Lung (tissue), 12 donors: ENCODE results near the gene KRTAP4-4. TPM values are rescaled to one million over a fixed set of nuclear protein-coding genes. Genes with fewer than 3 reads are reported as not detected.
"Not testable (repeated sequence)": the region's sequence is repeated elsewhere in the genome, so short reads cannot be mapped to it uniquely, and the experiment has no call there.

Experiments
- ATAC-seq: fragments of 200-7000 bp; cut with Tn5 transposase; one replicate; pipeline ENCODE4 v1.9.1; 2020; ENCODE audit warnings: moderate number of reproducible peaks; ENCODE audit not compliant: insufficient read depth, low FRiP score
- DNase-seq, 3 donors: peaks; one replicate each; pipeline ENCODE4 v3.0.0-alpha.2; 2013 to 2017
- H3K27ac ChIP-seq, 2 donors: one replicate each; pipeline ENCODE4 v1.5.1; 2013; ENCODE audit warnings: mild to moderate bottlenecking in 2 of 2, moderate library complexity in 2 of 2, control low read depth in 1 of 2, inconsistent platforms in 1 of 2, low read depth in 1 of 2, low read length in 1 of 2
- H3K27me3 ChIP-seq, 3 donors: one replicate each; pipeline ENCODE4 v1.5.1; 2013; ENCODE audit warnings: low read length in 2 of 3; ENCODE audit not compliant: control insufficient read depth in 3 of 3, insufficient read depth in 3 of 3
- H3K36me3 ChIP-seq, 4 donors: one replicate each; pipeline ENCODE4 v1.5.1; 2013; ENCODE audit warnings: low read length in 4 of 4, mild to moderate bottlenecking in 1 of 4, moderate library complexity in 1 of 4; ENCODE audit not compliant: control insufficient read depth in 4 of 4, insufficient read depth in 4 of 4
- H3K4me1 ChIP-seq, 5 donors: one replicate each; pipeline ENCODE4 v1.5.1; 2013; ENCODE audit warnings: low read length in 5 of 5, mild to moderate bottlenecking in 2 of 5, moderate library complexity in 1 of 5; ENCODE audit not compliant: control insufficient read depth in 5 of 5, insufficient read depth in 5 of 5
- H3K4me3 ChIP-seq: one replicate; pipeline ENCODE4 v1.5.1; 2013; ENCODE audit warnings: mild to moderate bottlenecking, control low read depth, moderate library complexity
- H3K9ac ChIP-seq, 2 donors: one replicate each; pipeline ENCODE4 v1.5.1; 2013; ENCODE audit warnings: low read length in 2 of 2, control low read depth in 1 of 2; ENCODE audit not compliant: insufficient read depth in 1 of 2
- H3K9me3 ChIP-seq, 4 donors: one replicate each; pipeline ENCODE4 v1.5.1; 2013; ENCODE audit warnings: low read length in 3 of 4, mild to moderate bottlenecking in 1 of 4, moderate library complexity in 1 of 4; ENCODE audit not compliant: control insufficient read depth in 4 of 4, insufficient read depth in 3 of 4
- WGBS, 2 donors: extraction: QIAGEN DNeasy Blood & Tissue Kit; methylation state at CpG; one replicate each; pipeline ENCODE4 v1.1.7; 2013; 5-methylcytosine and 5-hydroxymethylcytosine counted together
- polyA plus RNA-seq, 2 donors: library from polyadenylated mRNA; stranded (reverse); fragments of 200-250 nt; gene quantifications; one replicate each; pipeline ENCODE4 v1.2.1, GENCODE V29; 2013
- total RNA-seq, 2 donors: library from RNA; depleted of rRNA in 1 of 2; stranded (reverse); fragments of >200 nt in 1 of 2; gene quantifications; one replicate each; pipeline ENCODE4 v1.2.1, GENCODE V29; 2014 to 2021
- TF ChIP-seq, protein P1 (sequence below): IDR thresholded peaks from 2 replicates; pipeline ENCODE4 v1.5.1; 2012; ENCODE audit warnings: mild to moderate bottlenecking; ENCODE audit errors: control extremely low read depth, extremely low read depth
- donor health status: control.
- donor health status: control.
- donor health status: Bipolar disorder and iron deficiency.
- donor health status: healthy.
- donor health status: DM: yes; HTN: yes; CAD: no.

Gene KRTAP4-4
- total and polyA plus RNA-seq, 4 donors: not detected

DNA sequence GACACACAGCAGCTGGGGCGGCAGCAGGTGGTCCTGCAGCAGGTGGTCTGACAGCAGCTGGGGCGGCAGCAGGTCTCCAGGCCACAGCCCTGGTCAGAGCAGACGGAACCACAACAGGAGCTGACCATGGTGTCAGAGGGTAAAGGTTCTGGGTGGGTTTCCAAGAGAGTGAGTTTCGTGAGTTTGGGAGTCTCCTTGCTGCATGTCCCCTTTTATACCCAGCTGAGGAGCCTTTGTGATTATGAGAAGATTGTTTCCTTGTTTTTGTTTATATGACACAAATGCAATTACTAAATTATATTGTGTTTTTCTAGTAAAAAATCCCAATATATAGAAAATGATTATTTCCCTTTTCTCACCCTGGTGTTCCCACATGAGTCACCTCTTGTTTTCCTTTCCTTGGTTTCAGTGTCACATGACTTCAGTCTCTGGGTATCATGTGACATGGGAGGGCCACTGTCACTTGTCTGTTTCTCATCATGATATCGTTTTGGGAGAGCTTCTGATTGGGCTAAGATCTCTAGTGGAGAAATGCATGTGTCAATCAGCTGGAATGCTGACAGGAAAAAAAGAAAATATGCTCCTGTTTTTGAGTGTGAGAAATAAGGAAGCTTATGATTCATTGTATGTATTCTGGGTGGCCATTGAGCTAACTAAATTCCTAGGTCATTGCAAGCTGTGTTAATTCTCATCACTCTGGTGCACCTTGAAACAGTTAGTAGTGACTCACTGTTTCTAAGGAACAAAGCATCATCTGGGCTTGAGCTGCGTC, 20.0 kb downstream of the KRTAP4-4 start, which contains the start of gene KRTAP4-6:
KRTAP4-6 (minus strand) TSS at position 185 of the 772 bp plus-strand sequence; CDS start at position 128, 57 bp downstream.
- Histone ChIP-seq H3K9me3 (peaks cover 0 to 12% (median 4%) of the 10 kb centered on the region in 4 donors), H3K36me3 (no peaks in the 10 kb centered on the region), H3K4me1 (no peaks in the 10 kb centered on the region), H3K9ac (no peak within 1 kb of the TSS), H3K27ac (no peak within 1 kb of the TSS), H3K27me3 (no peaks in the 10 kb centered on the region), H3K4me3 (no peak within 1 kb of the TSS)
- TF ChIP-seq, protein P1, sequence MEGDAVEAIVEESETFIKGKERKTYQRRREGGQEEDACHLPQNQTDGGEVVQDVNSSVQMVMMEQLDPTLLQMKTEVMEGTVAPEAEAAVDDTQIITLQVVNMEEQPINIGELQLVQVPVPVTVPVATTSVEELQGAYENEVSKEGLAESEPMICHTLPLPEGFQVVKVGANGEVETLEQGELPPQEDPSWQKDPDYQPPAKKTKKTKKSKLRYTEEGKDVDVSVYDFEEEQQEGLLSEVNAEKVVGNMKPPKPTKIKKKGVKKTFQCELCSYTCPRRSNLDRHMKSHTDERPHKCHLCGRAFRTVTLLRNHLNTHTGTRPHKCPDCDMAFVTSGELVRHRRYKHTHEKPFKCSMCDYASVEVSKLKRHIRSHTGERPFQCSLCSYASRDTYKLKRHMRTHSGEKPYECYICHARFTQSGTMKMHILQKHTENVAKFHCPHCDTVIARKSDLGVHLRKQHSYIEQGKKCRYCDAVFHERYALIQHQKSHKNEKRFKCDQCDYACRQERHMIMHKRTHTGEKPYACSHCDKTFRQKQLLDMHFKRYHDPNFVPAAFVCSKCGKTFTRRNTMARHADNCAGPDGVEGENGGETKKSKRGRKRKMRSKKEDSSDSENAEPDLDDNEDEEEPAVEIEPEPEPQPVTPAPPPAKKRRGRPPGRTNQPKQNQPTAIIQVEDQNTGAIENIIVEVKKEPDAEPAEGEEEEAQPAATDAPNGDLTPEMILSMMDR: no peak
- ATAC-seq: no peak
- no peak for DNase-seq
- WGBS, 2 donors: 91 to 92% methylated on average over 6 of the region's 6 CpGs

DNA sequence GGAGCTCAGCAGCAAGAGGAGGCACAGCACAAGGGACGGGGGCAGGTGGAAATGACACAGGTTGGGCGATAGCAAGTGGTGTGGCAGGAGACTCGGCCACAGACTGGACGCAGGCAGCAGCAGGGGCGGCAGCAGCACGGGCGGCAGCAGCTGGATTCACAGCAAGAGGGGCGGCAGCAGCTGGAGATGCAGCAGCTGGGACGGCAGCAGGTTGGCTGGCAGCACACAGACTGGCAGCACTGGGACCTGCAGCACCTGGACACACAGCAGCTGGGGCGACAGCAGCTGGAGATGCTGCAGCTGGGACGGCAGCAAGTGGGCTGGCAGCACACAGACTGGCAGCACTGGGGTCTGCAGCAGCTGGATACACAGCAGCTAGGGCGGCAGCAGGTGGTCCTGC, 20.7 kb downstream of the KRTAP4-4 start:
- WGBS, 2 donors: 89 to 97% methylated on average over 12 of the region's 12 CpGs
- peaks cover 0 to 12% (median 4%) of the 10 kb centered on the region in 4 donors for H3K9me3 ChIP-seq
- H3K27me3 ChIP-seq, H3K27ac ChIP-seq, H3K9ac ChIP-seq, H3K36me3 ChIP-seq, H3K4me1 ChIP-seq, H3K4me3 ChIP-seq, DNase-seq, ATAC-seq: not testable (repeated sequence)

DNA sequence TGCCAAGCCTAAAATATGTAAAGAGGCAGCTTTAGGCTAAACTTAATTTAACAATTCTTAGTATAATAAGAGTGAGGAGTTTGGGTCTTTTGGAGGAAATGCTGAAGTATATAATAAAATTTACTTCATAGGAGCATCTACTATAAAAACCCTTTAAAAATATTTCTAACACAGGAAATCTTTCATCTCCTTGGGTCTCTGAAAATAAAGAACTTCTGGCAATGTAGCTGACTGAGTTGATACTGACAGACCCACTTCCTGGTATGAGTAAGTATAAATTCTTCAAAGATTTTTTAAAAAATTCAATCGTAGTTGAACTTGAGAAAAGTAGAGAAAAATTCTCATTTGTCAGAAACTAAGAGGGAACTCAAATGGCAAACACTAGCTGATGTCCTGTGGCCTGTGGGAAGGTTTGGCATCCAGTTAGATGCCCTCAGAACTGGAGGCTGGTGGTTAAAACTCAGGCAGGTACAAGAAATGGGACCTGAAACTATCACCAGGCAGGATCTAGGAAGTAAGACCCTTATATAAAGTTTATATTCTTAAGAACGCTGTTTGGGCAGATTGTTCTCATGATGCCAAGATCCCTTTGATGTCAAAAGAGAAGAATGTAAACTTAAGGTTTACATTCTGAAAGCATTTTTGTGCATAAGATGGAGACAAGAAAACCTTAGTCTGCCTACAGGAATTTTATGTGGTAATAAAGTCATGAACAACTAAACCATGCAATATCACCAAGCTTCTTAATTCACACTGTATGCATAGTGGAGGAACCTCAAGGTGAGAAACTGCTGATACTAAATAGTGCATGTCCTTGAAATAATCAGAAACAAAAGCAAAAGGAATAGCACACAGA, 26.4 kb downstream of the KRTAP4-4 start:
- Histone ChIP-seq H3K9ac (no peak overlapping the region), H3K27ac (no peak overlapping the region), H3K36me3 (no peaks in the 10 kb centered on the region), H3K4me1 (no peaks in the 10 kb centered on the region), H3K4me3 (no peak overlapping the region), H3K9me3 (no peaks in the 10 kb centered on the region), H3K27me3 (no peaks in the 10 kb centered on the region)
- 43 to 50% methylated on average over 2 of the region's 2 CpGs for WGBS, 2 donors
- ATAC-seq (no peak), DNase-seq (no peak)
- TF ChIP-seq, protein P1: no peak

DNA sequence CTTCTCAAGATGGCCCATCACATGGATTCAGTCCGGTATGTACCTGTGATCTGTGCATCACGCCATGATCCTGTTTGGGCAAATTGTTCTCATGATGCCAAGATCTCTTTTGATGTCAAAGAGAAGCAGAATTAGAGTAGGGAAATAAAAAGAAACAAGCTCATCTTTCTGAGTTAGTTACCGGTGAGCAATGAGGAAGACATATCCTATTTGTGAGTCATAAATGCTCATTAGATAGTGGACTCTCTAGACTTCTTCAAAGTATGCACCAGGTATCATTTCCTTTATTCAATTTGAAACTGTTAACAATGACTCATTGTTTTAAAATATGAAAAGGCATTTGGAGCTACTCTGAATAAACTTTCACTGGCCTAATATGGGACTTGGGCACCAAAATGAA, 28.6 kb downstream of the KRTAP4-4 start:
- no peak overlapping the region for H3K9ac ChIP-seq
- ATAC-seq: no peak
- TF ChIP-seq, protein P1: no peak
- WGBS, 2 donors: 82 to 89% methylated on average over 3 of the region's 3 CpGs
- H3K36me3 ChIP-seq: no peaks in the 10 kb centered on the region
- H3K4me1 ChIP-seq: no peaks in the 10 kb centered on the region
- no peak overlapping the region for H3K27ac ChIP-seq
- no peaks in the 10 kb centered on the region for H3K27me3 ChIP-seq
- no peak overlapping the region for H3K4me3 ChIP-seq
- H3K9me3 ChIP-seq: no peaks in the 10 kb centered on the region
- no peak for DNase-seq
